ENCODE data around the gene TNFRSF13B.
"Not testable (repeated sequence)": the region's sequence is repeated elsewhere in the genome, so short reads cannot be mapped to it uniquely, and the experiment has no call there.

TNFRSF13B gene

DNA sequence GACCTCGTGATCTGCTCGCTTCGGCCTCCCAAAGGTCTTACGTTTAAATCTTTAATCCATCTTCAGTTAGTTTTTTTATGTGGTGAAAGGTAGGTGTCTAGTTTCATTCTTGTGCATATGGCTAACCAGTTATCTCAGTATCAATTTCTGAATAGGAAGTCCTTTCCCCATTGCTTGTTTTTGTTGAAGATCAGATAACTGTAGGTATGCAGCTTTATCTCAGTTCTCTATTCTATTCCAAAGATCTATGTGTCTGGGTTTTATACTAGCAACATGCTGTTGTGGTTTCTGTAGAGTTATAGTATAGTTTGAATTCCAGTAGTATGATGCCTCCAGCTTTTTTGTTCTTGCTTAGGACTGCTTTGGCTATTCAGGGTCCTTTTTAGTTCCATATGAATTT lies 65.2 kb downstream of the TNFRSF13B start:
- no peak for DNase-seq

GRCh38 chr17:16905593-16906191 lies 66.2 kb downstream of the TNFRSF13B start:
- DNase-seq = no peak

DNA sequence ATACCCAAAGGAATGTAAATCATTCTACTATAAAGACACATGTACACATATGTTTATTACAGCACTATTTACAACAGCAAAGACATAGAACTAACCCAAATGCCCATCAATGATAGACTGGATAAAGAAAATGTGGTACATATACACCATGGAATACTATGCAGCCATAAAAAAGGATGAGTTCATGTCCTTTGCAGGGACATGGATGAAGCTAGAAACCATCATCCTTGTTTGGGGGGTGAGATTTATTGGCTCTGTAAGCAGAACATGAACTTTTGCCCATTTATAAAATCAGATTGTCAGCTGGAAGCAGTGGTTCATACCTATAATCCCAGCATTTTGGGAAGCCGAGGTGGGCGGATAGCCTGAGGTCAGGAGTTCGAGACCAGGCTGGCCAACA lies 68.8 kb downstream of the TNFRSF13B start:
- DNase-seq = not testable (repeated sequence)

GRCh38 chr17:16900288-16900882 lies 71.5 kb downstream of the TNFRSF13B start:
- no peak for DNase-seq

DNA sequence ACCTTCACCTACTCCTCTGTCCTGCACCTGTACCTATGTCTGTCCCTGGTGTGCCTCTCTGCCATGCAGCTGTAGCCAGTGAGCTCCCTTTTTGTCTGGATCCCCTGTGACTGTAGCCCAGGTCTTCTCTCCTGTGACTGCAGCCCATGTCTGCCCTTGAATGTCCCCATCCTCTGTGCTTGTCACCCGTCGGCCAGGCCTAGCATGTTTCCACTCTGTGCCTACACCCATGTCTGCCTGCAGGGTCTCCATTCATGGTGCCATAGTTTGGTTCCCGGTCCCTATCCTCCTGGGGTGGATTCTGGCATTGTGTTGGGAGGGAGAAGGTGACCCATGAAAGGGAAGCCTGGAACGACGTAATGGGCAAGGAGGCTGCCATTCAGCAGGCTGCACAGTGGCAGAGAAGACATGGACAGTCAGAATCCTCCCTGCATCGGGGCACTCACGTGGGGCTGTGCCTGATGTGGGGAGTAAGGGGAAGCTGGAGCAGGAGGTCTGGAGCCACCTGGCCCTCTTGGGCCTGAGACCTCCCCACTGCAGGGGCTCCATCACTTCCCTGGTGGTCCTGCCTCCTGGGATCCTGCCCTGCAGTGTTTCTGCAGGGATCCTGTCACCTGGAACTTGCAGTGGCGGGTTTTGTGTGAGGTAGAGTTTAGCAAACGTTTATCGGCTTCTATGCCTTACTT lies 74.6 kb downstream of the TNFRSF13B start:
- not testable (repeated sequence) for DNase-seq

DNA sequence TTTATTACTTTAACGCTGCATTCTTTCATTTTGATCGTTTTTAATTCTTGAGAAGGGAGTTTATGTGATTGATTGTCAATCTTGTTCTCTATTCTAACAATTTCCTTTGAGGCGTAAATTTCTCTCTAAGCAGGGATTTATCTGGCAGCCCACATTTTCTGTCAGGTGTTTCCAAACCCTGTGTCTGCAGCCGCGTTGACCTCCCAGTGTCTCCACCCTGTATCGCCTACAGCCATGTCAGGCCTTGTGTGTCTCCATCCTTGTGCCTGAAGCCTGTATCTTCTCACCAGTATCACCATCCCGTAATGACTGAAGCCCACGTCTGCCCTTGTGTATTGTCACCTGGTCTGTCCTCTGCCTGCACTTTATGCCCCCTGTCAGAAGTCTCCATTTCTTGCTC lies 75.7 kb downstream of the TNFRSF13B start:
- not testable (repeated sequence) for DNase-seq

GRCh38 chr17:16893527-16893926 lies 78.4 kb downstream of the TNFRSF13B start:
- DNase-seq = not testable (repeated sequence)

- not testable (repeated sequence) for DNase-seq
Observed at GRCh38 chr17:16892876-16893454, 79.0 kb downstream of the TNFRSF13B start.

DNA sequence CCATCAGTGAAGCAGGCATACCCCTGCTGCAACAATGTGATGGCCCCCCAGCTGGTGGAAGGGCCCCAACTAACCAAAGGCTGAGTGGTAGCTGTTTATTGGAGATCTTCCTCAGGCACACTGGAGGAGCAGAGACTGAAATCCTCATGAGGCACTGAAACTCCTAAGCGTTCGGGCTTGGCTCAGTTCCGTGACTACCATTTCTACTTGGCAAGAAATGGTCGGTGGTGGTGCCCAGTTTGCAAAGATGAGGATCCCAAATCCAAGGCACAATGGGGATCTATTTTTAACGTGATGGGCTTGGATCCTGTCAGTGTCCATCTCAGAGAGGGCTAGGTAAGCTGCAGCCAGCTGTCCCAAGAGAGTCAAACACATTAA lies 82.8 kb downstream of the TNFRSF13B start:
- no peak for DNase-seq

Data from NCI-H510A treated with DMSO at 0.1 percent for 48 hours (cell line).